SK-N-SH (cell line): ENCODE measurements around the gene WWC1.

ENCODE experiments used
- SMC3 ChIP-seq: IDR thresholded peaks from 2 replicates; pipeline ENCODE4 v1.6.1; 2012; ENCODE audit warnings: low read depth, low read length, improper control_type of control experiment
- TF ChIP-seq, protein P1 (sequence below): IDR thresholded peaks from 2 replicates; pipeline ENCODE4; 2012

DNA sequence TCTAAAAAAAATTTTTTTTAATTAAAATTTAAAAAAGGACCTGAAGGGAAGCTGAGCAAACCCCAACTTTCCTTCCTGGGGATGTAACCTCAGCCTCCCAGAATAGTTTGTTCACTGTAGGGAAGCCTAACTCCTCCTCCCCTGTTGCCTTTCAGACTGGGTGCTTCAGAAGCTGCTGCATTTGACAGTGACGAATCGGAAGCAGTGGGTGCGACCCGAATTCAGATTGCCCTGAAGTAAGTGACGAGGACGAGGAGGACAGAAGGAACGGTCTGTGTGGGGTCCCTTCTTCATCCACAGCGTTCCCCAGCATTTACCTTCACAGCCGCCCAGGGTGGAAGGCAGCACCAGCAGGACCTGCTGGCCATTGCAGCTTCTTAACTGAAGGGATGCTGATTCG lies 137.1 kb downstream of the WWC1 start:
- TF ChIP-seq SMC3 = no peak
- TF ChIP-seq, protein P1, sequence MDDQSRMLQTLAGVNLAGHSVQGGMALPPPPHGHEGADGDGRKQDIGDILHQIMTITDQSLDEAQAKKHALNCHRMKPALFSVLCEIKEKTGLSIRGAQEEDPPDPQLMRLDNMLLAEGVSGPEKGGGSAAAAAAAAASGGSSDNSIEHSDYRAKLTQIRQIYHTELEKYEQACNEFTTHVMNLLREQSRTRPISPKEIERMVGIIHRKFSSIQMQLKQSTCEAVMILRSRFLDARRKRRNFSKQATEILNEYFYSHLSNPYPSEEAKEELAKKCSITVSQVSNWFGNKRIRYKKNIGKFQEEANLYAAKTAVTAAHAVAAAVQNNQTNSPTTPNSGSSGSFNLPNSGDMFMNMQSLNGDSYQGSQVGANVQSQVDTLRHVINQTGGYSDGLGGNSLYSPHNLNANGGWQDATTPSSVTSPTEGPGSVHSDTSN = no peak
